ENCODE measurements around the gene SHB.

SHB gene

DNA sequence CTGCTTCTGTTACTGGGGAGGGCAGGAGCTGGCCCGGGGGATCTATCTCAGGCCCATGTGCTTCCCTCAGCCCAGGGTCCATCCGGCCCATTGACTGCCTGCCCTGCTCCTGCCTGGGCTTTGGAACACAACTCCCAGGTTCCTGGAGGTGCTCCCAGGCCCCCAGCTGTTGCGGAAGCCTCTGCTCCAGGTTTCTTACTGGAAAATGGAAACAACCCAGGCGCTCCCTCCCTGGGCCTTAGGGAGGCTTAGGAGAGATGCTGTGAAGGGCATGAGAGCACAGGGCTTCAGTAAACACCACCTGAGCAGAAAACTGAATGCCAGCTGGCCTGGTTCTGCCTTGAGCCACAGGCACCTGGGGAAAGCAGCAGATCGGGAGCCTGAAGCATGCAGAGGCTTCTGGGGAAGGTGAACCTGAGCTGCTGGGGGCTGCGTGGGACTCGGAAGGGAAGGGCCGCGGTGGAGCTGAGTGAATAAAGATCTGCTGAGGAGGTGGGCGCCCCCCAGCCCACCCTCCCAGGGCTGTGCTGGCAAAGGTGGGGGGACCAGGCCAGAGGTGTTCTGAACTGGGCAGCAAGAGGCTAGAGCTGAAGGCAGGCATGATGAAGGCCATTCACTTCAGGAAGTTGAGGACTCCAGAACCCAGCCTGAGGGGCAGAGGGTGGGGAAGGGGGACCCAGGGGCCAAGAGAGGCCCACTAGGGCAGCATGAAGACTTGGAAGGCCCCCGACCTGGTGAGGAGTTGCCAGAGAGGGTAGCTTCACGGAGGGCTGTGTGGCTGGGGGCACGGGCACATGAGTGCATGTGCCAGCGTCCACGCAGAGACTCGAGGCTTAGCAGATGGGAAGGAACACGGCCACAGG is 64.8 kb downstream of the SHB start:
- no peak for DNase-seq

DNA sequence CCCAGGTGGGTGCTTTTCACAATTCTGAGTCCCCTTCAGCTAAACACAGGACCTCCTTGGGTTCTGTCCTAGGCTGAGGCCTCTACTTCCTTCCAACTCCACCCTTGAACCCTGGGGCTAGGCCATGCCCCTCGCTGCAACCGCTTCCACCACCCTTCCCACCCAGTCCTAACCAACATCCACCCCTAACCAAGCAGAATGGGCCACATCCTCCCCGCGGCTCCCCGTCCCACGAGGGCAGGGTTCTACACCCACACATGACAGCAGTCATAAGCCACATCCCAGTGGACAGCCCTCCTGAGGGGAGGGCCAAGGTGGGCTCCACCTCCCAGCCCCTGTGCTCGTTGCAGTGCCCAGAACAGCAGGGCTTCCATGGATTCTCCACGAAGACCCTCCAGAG is 65.8 kb downstream of the SHB start:
- DNase-seq: no peak

DNA sequence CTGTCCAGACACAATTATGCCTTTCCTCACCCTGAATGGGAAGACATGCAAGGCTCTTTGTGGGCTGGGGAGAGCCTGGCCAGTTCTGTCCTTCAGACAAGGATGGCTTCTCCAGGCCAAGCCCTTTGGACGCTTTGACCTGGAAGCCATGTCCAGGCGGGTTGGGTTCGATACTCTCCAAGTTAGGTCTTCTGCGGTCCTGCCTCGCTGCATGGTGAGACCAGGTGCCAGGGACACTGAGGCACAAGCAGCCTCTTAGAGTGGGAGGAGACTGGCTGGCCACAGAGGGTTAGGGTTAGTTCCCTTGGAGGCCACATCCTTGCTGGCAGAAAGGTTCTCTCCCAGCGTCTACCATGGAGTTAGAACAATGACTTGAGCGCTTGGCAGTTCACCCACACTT is 67.6 kb downstream of the SHB start:
- DNase-seq: no peak

GRCh38 chr9:38000735-38001134 is 68.3 kb downstream of the SHB start:
- DNase-seq: no peak

DNA sequence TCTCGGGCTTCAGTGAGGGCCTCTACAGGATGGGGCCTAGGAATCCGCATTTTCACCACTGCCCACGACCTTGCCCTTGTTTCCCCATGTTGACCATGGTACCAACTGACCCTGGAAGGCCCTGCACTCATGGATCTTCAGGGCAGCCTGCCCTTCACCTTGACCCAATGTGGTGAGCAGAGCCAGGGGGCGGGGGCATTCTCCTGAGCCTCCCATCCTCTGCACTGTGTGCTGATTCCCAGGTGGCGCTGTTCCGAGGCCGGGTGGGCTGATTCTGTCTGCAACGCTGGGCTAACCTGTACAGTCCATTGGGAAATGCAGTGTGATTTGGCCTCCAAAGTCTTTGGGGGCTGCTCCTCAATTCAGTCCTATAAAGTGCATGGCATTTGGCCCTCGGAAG is 68.7 kb downstream of the SHB start:
- DNase-seq: no peak

DNA sequence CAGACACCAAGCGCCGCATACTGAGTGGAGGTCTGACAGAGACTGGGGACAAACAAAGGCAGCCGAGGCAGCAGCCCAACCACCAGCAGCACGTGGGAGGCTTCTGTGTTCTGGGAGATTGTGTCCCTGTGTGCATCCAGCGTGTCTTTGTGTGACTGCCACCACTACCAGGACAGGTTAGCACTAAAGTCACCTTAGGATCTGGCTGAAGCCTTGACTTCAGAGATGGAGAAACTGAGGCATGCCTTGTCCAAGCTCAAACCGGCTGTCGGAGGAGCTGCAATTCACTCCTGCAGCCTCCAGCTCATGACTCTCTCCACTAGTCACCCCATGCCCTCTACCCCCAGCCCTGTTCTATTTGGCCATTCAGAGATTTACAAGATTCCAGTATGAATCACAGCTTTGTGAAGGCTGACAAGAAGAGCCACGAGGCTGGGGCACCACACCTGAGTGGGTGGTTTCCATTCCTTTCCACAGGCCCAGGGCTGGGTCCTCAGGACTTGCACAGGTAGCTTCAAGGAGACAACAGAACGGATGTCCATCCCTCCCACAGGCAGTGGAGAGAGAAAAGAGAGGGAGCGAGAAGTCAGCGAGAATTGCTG is 69.3 kb downstream of the SHB start:
- no peak for DNase-seq

- no peak for DNase-seq
Observed at GRCh38 chr9:37998881-37999587, 70.0 kb downstream of the SHB start.

DNA sequence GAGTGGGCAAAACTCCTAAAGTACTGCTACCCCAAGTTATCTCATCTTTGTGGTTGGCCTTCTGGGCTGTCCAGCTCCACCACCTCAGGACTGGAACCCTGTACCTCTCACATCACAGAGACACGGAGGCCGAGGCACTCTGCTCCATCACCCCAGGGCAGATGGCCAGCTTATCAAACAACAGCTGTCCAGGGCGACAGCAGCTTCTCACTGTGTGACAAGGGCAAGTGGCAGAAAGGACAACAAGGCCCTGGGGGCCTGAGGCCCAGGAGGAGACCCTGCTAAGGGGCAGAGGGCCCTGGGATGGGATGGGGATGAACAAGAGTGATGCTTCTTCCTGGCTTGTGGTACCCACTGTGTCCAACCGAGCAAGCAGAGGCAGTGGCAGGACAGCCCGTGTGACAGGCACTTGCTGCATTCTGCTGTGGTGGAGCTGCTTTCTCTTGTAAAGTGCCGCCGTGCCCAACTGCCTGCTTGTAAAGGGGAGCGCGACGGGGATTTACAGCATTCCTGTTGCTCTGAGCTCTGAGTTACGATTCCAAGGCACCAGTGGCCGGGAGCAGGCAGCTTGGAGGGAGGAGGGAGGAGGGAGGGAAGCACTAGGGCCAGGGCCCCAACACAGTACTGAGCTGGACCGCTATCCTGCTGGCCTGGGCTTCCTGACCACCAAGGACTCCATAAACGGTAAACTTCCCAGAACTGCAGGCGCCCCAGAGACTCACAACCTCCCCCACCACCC is 71.2 kb downstream of the SHB start:
- no peak for DNase-seq

- no peak for DNase-seq
Observed at GRCh38 chr9:37996819-37997217, 72.2 kb downstream of the SHB start.

GRCh38 chr9:37995961-37996818 is 72.8 kb downstream of the SHB start:
- no peak for DNase-seq

DNA sequence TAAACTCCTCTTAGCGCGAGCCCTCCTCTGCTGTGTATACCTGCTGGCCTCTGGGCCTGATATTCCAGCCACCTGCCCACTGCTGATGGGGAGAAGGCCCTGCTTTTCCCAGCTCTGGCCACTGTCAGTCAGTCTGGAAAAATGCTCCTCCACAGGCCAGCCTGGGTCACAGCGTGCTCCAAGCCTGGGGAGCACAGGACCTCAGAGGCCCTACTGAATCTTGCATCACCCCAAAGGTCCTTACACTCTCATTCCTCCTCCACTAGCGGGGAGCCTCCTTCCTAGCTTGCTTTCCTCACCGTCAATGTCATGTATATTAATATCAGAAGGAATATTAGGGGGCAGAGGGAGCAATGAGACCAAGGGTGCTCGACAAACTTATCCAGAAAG is 73.7 kb downstream of the SHB start:
- DNase-seq: no peak

DNA sequence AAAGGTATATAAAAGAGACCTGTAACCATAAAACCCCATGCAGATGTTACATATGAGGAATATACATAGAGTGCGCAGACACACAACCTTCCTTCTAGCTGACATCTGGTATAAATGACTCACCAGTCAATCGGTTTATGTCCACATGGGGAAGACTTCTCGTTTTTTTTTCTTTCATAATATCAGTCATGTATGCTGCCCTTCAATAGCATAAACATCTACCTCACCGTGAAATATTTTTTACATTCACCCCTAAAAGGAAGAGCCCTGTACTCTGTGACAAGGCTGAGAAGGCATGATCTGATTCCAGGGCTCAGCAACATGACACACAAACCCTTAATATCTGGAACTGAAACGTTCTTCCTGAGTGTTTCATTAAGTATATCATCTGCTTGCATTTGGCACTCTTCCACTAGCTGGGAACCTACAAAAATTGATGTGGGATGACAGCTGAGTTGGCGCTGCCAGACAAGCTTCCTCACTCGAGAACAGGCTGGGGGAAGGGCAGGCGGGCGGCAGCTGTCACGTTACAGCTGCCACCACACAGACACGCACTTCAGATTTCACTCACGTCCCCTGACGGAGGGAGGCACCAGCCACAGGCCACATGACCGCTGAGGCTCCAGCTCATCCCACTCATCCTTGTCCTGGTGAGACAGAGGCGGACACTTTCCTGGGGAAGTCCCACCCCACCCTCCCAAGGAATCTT is 74.2 kb downstream of the SHB start:
- DNase-seq: no peak

- no peak for DNase-seq
Observed at GRCh38 chr9:37992924-37993349, 76.1 kb downstream of the SHB start.

GRCh38 chr9:37990404-37991015 is 78.5 kb downstream of the SHB start:
- no peak for DNase-seq

GRCh38 chr9:37989701-37990100 is 79.3 kb downstream of the SHB start:
- DNase-seq: no peak

DNA sequence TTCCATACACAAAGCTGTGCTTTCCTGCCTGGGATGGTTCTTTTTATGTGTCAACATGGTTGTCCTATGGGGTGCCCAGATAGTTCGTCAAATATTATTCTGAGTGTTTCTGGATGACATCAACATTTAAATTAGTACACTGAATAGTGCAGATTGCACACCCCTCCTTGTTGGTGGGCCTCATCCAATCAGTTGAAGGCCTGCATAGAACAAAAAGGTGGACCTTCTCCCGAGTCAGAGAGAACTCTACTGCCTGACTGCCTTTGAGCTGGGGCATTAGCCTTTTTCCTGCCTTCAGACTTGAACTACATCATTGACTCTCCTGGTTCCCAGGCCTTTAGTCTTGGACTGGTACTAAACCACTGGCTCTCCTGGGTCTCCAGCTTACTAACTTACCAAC is 80.4 kb downstream of the SHB start:
- no peak for DNase-seq

DNA sequence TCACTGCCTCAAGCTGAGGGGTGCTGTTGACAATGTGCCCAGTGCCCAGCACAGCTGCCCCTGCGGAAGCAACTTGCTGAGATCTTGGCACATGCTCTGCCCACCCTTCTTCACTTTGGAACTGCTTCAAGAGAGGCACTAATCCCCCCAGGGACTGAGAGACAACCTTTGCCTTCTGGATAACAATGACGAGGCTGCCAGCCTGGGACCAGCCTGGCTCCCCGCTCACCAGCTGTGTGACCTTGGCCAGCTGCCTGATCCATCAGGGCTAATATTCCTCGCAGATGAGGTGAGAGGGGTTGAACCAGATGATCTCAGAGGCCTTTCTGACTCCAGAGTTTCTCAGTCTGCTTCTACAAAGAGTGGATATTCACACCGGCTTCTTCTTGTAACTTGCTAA is 81.0 kb downstream of the SHB start:
- no peak for DNase-seq

DNA sequence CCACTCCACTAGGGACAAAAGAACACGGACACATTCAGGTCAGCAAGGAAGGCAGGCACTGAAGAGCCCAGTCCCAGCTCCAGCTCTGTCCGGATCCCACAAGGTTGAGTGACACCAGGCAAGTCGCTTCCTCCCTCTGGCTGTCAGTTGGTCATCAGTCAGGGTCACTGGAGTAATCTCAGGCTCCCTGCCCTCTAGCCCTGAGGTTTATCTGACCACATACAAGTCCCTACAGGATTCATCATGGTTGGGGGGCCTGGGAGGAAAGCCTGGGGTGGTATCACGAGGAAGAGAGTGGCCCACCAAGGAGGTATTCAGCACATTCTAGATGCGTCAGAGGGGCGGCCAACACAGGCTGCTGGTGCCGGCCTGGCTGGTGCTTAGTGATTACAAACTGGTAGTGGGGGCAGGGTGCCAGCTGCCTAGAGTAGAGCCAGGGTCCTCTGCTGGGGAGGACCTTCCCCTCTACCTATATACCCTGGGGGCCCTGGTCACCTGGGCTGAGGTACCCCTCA is 81.5 kb downstream of the SHB start:
- DNase-seq: no peak

- DNase-seq: no peak
Observed at GRCh38 chr9:37986771-37987258, 82.2 kb downstream of the SHB start.

- DNase-seq: no peak
Observed at GRCh38 chr9:37986001-37986400, 83.0 kb downstream of the SHB start.

Data from activated CD8-positive, alpha-beta memory T cell treated with anti-CD3 and anti-CD28 coated beads, Interleukin-2, amount 50 U/mL, for 4 hours (primary cell).